ENCODE data around the gene TAS2R41. TPM values are rescaled to one million over a fixed set of nuclear protein-coding genes. Genes with fewer than 3 reads are reported as not detected.

TAS2R41 gene
- total and polyA plus RNA-seq, 3 donors from 2014 or later, result 0.55 TPM; not detected in 2

DNA sequence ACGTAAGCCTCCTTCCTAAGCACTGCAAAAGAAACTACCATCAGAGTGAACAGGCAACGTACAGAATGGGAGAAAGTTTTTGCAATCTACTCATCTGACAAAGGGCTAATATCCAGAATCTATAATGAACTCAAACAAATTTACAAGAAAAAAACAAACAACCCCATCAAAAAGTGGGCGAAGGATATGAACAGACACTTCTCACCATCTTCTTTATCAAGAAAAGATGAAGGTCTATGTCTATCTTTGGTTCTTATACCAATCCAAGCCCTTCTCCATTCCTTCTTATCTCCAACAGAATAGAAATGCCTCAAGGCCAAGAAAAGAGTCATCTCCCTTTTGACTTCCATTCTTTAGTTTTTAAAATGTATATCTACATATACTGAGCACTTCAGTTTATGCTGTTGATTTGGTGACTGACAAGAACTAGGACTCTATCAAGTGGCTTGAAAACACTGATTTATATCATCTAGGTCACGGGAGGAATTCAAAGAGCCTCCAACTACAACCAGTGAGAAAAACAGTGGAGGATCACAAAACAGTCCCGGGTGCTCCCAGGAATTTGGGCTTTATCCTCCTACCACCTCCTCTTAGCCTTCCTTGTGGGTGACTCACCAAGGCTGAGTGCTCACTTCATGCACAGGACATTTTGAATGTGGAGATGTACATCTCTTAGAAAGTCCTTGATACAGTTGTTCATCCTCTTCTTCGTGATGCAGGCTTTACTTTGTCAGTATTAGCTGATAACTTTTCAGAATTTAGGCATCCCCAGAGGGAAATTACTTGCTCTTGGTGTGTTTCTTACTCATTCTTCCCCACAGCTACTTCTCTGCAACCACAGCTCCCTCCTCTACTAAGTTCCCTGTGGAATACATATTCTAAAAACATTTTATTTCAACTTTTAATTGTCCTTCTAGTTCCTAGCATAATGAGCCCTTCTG is 15.4 kb downstream of the TAS2R41 start:
- Histone ChIP-seq H3K4me3 (no peak overlapping the region), H3K36me3 (ENCODE audit: low read depth, missing control alignments) (no peaks in the 10 kb centered on the region), H3K27me3 (no peaks in the 10 kb centered on the region), H3K4me1 (no peaks in the 10 kb centered on the region), H3K27ac (no peak overlapping the region), H3K9me3 (no peaks in the 10 kb centered on the region)
- no peak for DNase-seq
- TF ChIP-seq CTCF (IDR thresholded peaks at IDR 0.05) (no peak), POLR2A (IDR thresholded peaks at IDR 0.05) (no peak)
- WGBS, 2 donors, result 68 to 77% methylated on average over 6 of the region's 6 CpGs
- intact Hi-C loops (cut with DNase I; ENCODE audit: low total_unique reads), result no loop called here

DNA sequence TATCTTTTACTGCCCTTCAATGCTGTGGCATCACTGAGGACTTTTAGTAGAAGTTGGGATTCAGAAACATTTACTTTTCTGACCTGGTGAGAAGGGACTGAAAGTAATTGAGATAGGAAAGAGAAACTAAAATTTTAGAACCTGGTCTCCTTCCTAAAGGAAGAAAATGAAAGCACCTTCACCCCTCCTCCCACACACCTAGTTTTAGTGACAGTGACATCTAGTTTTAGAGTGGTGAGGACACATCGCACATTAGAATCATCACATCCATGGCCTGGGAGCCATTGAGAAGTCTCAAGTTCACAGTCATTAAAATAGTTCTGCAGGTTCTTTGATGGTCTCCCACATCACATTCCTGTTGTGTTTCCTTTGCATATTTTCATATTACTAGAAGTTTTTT is 16.1 kb downstream of the TAS2R41 start:
- H3K4me3 ChIP-seq, result no peak overlapping the region
- H3K27ac ChIP-seq, result no peak overlapping the region
- WGBS, 2 donors, result 59 to 85% methylated on average over 1 of the region's 1 CpG
- H3K4me1 ChIP-seq, result no peaks in the 10 kb centered on the region
- H3K36me3 ChIP-seq (ENCODE audit: low read depth, missing control alignments), result no peaks in the 10 kb centered on the region
- DNase-seq, result no peak
- intact Hi-C loops (cut with DNase I; ENCODE audit: low total_unique reads), result no loop called here
- TF ChIP-seq POLR2A (IDR thresholded peaks at IDR 0.05) (no peak), CTCF (IDR thresholded peaks at IDR 0.05) (no peak)
- no peaks in the 10 kb centered on the region for H3K27me3 ChIP-seq
- no peaks in the 10 kb centered on the region for H3K9me3 ChIP-seq

DNA sequence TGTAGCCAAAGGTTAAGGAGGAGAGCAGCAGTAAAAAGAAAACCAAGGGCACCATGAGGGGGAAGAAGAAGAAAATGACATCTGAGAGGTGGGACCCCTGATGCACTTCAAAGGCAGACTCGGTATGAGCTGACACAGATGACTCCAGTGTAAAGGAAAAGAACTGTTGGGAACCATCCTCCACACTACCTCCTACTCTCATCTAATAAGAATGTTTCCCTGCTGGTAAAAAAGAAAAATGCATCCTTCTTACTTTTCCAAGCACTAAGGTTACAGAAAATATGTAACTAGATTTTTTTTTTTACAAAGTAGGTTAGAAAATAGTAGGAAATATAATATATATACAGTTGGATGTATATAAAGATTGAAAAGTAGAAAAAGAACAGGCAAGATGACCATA is 16.9 kb downstream of the TAS2R41 start:
- 63 to 72% methylated on average over 1 of the region's 1 CpG for WGBS, 2 donors
- no peak for DNase-seq
- H3K36me3 ChIP-seq (ENCODE audit: low read depth, missing control alignments), result no peaks in the 10 kb centered on the region
- H3K9me3 ChIP-seq, result no peaks in the 10 kb centered on the region
- TF ChIP-seq CTCF (IDR thresholded peaks at IDR 0.05) (no peak), POLR2A (IDR thresholded peaks at IDR 0.05) (no peak)
- H3K4me3 ChIP-seq, result no peak overlapping the region
- no peaks in the 10 kb centered on the region for H3K27me3 ChIP-seq
- no peaks in the 10 kb centered on the region for H3K4me1 ChIP-seq
- no peak overlapping the region for H3K27ac ChIP-seq
- intact Hi-C loops (cut with DNase I; ENCODE audit: low total_unique reads), result no loop called here

GRCh38 chr7:143495851-143496250 is 18.2 kb downstream of the TAS2R41 start:
- intact Hi-C loops (cut with DNase I; ENCODE audit: low total_unique reads), result no loop called here
- Histone ChIP-seq H3K27me3 (no peaks in the 10 kb centered on the region), H3K36me3 (ENCODE audit: low read depth, missing control alignments) (no peaks in the 10 kb centered on the region), H3K4me1 (no peaks in the 10 kb centered on the region), H3K27ac (no peak overlapping the region), H3K9me3 (no peaks in the 10 kb centered on the region), H3K4me3 (no peak overlapping the region)
- DNase-seq, result no peak
- TF ChIP-seq CTCF (IDR thresholded peaks at IDR 0.05) (no peak), POLR2A (IDR thresholded peaks at IDR 0.05) (no peak)

DNA sequence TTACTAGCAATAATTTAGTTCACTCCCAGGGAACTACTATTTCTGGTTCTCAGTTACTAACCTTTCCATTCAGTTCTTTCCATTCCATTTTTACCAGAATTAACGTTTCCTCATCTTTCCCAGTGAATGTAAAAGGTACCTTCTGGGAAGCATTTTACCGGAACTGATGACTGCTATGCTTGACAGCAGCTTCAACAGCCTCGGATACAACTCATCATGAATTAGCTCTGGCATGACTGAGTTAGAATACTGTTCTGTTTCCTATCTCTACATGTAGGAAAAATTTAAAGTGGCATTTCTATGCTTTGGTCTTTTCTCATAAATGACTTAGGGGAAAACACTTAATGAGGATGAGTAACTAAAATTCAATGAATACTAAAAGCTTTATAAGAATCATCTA is 18.6 kb downstream of the TAS2R41 start:
- no peak for DNase-seq
- Histone ChIP-seq H3K27ac (no peak overlapping the region), H3K36me3 (ENCODE audit: low read depth, missing control alignments) (no peaks in the 10 kb centered on the region), H3K9me3 (no peaks in the 10 kb centered on the region), H3K4me1 (no peaks in the 10 kb centered on the region), H3K4me3 (no peak overlapping the region), H3K27me3 (no peaks in the 10 kb centered on the region)
- TF ChIP-seq POLR2A (IDR thresholded peaks at IDR 0.05), result no peak
- no peak for TF ChIP-seq CTCF (IDR thresholded peaks at IDR 0.05)
- intact Hi-C loops (cut with DNase I; ENCODE audit: low total_unique reads), result no loop called here
- WGBS, 2 donors, result 66 to 68% methylated on average over 3 of the region's 3 CpGs
